Heart left ventricle (tissue), 13 donors: ENCODE measurements around the gene TBCD.

ENCODE experiments used
- POLR2A ChIP-seq, 2 donors: fragments of 450-650 bp; IDR thresholded peaks; one replicate each; pipeline ENCODE4 v1.6.1; 2017; ENCODE audit warnings: antibody characterized with exemption in 2 of 2, mild to moderate bottlenecking in 2 of 2, moderate library complexity in 2 of 2
- TF ChIP-seq, protein P1 (sequence below), 12 donors: fragments of 200-600 bp; sonication (generic) in 4 of 12; IDR thresholded peaks; one replicate each; pipeline versions ENCODE4 v1.5.0 to v1.8.0; 2018 to 2022; ENCODE audit warnings: antibody characterized with exemption in 12 of 12, mild to moderate bottlenecking in 5 of 12
- donor health status: ischemic (EF 13 %, LVEDD 7.1; RV severe dilation, severe dysfunction).
- donor health status: DM: no; HTN: yes; CAD: no.
- donor health status: DM: no; HTN: no; CAD: no.
- donor health status: ischemic (EF 25% LVEDD 6.9; RV normal size, moderate dysfunction).
- donor health status: ischemic (EF 25% LVEDD 5.7; RV mildly dilated, moderate dysfunction).
- donor health status: ischemic (EF 35%, LVEDD 5.7; RV mildly dilated, moderate dysfunction).
- donor health status: nonischemic (EF 11% LVEDD 7.7; RV severe dilation, severe dysfunction).
- donor health status: DM: yes; HTN: yes; CAD: no.
- donor health status: PGD.
- donor health status: ischemic (EF 29% LVEDD 5.4; RV normal size, mild dysfunction).
- donor health status: nonischemic (EF 23%, LVEDD 6.1; RV moderate dilation, normal function).

DNA sequence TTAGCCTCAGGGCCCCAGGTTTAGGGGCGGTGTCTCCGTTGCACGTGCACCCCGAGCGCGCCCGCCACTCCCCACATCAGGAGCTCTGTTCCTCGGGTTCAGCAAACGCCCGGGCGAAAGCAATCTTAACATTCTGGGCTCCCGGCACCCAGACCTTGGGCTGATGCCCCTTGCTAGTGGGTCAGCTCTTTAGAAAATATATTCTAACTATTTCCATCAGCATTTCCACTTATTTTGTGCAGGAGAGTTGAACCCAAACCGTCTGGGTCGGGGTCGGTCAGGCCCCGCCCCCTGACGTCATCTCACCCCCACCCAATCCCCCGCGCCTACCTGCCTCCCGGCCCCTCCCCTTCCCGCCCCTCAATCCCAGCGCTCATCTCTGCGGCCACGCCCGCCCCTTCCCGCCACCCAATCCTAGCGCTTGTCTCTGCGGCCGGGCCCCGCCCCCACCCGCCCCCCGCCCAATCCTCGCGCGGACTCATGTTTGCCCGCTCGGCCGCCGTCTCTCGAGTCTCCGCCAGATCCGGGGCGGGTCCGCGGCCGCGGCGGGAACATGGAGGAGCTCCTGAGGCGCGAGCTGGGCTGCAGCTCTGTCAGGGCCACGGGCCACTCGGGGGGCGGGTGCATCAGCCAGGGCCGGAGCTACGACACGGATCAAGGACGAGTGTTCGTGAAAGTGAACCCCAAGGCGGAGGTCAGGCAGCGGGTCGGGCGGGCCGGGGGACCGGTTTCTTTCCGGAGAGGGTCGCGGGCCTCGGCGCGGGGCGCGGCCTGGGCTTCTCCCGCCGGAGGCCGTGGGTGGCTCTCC lies 35.5 kb upstream of the TBCD start, which contains the start of gene FN3KRP:
- TF ChIP-seq, protein P1, sequence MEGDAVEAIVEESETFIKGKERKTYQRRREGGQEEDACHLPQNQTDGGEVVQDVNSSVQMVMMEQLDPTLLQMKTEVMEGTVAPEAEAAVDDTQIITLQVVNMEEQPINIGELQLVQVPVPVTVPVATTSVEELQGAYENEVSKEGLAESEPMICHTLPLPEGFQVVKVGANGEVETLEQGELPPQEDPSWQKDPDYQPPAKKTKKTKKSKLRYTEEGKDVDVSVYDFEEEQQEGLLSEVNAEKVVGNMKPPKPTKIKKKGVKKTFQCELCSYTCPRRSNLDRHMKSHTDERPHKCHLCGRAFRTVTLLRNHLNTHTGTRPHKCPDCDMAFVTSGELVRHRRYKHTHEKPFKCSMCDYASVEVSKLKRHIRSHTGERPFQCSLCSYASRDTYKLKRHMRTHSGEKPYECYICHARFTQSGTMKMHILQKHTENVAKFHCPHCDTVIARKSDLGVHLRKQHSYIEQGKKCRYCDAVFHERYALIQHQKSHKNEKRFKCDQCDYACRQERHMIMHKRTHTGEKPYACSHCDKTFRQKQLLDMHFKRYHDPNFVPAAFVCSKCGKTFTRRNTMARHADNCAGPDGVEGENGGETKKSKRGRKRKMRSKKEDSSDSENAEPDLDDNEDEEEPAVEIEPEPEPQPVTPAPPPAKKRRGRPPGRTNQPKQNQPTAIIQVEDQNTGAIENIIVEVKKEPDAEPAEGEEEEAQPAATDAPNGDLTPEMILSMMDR (IDR thresholded peaks at IDR 0.05) = no peak
- no peak for TF ChIP-seq POLR2A (IDR thresholded peaks at IDR 0.05)
